Stomach (tissue), 19 donors: ENCODE results near the gene TMEM176B. TPM values are rescaled to one million over a fixed set of nuclear protein-coding genes. Genes with fewer than 3 reads are reported as not detected.

Experiments used
- DNase-seq, 2 donors: peaks; one replicate each; pipeline versions ENCODE4 v3.0.0 to v3.0.0-alpha.2; 2013 to 2019
- H3K27ac ChIP-seq, 5 donors: fragments of 200-600 bp in 4 of 5; sonication (generic) in 4 of 5; one replicate each; pipeline ENCODE4 v1.5.1; 2013 to 2019; ENCODE audit warnings: mild to moderate bottlenecking in 1 of 5, moderate library complexity in 1 of 5
- H3K27me3 ChIP-seq, 3 donors: fragments of 200-600 bp; sonication (generic); one replicate each; pipeline ENCODE4 v1.5.1; 2017 to 2019; ENCODE audit warnings: mixed run types in 1 of 3
- H3K36me3 ChIP-seq, 4 donors: fragments of 200-600 bp; sonication (generic); 1 replicate in 3 of 4; 2 replicates in 1 of 4; pipeline ENCODE4 v1.5.1; 2016 to 2019
- H3K4me1 ChIP-seq, 4 donors: fragments of 200-600 bp; sonication (generic); one replicate each; pipeline ENCODE4 v1.5.1; 2016 to 2019
- H3K4me3 ChIP-seq, 4 donors: fragments of 200-600 bp; sonication (generic) in 3 of 4; one replicate each; pipeline ENCODE4 v1.5.1; 2016 to 2019; ENCODE audit warnings: mild to moderate bottlenecking in 1 of 4
- H3K9me3 ChIP-seq, 4 donors: fragments of 200-600 bp; sonication (generic); one replicate each; pipeline ENCODE4 v1.5.1; 2016 to 2019
- EP300 ChIP-seq: sonication (generic); formaldehyde crosslinking; IDR thresholded peaks from one replicate; pipeline ENCODE4 v1.6.1; 2017; ENCODE audit warnings: antibody characterized with exemption
- POLR2A ChIP-seq, 4 donors: fragments of 450-650 bp; IDR thresholded peaks; one replicate each; pipeline ENCODE4 v1.6.1; 2016; ENCODE audit warnings: antibody characterized with exemption in 4 of 4, control low read depth in 2 of 4, mild to moderate bottlenecking in 1 of 4, moderate library complexity in 1 of 4
- POLR2AphosphoS5 ChIP-seq, 3 donors: sonication (generic); formaldehyde crosslinking; IDR thresholded peaks; one replicate each; pipeline ENCODE4 v1.6.1; 2016; ENCODE audit warnings: antibody characterized with exemption in 3 of 3
- WGBS, 5 donors: extraction: QIAGEN DNeasy Blood & Tissue Kit in 3 of 5; methylation state at CpG; one replicate each; pipeline versions ENCODE4 v1.1.5 to v1.1.7; 2013 to 2018; 5-methylcytosine and 5-hydroxymethylcytosine counted together
- intact Hi-C: fragments of 100-400 bp; cut with DNase I; formaldehyde crosslinking; loops from one replicate; pipeline ENCODE4 v1.15.1; 2023; ENCODE audit warnings: low total_unique reads
- long read RNA-seq, 10 donors: transcript quantifications; one replicate each; lab custom pipeline, GENCODE V29; 2026
- polyA plus RNA-seq, 3 donors: library from polyadenylated mRNA; stranded (reverse); fragments of 200-250 nt; gene quantifications; one replicate each; pipeline ENCODE4 v1.2.3, GENCODE V29; 2013
- total RNA-seq, 5 donors: library from RNA; depleted of rRNA; stranded (reverse); fragments of >200 nt; gene quantifications; one replicate each; pipeline versions ENCODE4 v1.1.0 to v1.2.3, GENCODE V29; 2014 to 2016
- TF ChIP-seq, protein P1 (sequence below), 7 experiments: fragments of 450-650 bp in 4 of 7; fragments of 200-600 bp in 3 of 7; sonication (generic) in 3 of 7; IDR thresholded peaks; one replicate each; pipeline ENCODE4 v1.5.1; 2016 to 2019; ENCODE audit warnings: antibody characterized with exemption in 7 of 7, control low read depth in 2 of 7, mild to moderate bottlenecking in 1 of 7
- donor health status: healthy with polysubstance abuse.
- donor health status: Bipolar disorder and iron deficiency.
- donor health status: healthy.

The TMEM176B gene
- 100 to 1,000 TPM in 1 of 5 donors, 10 to 100 TPM in 4; 59.3 to 108 (median 87.6) TPM for total RNA-seq
- 100 to 1,000 TPM in 1 of 3 donors, 10 to 100 TPM in 2; 29.4 to 157 (median 90.1) TPM for polyA plus RNA-seq
- long read RNA-seq, donor 1, transcript TMEM176B-201 (7 exons, 1,129 nt): major isoform, 15 of 115 reads
- long read RNA-seq, donor 1, partial matches to known transcripts: 94 of 115 reads
- long read RNA-seq, donor 1, other reads (novel, unspliced or antisense): 0 of 115 reads
- long read RNA-seq, donor 2, transcript TMEM176B-201 (7 exons, 1,129 nt): major isoform, 26 of 210 reads
- long read RNA-seq, donor 2, transcript TMEM176B-202 (6 exons, 1,206 nt): minor isoform, 5 of 210 reads
- long read RNA-seq, donor 2, partial matches to known transcripts: 178 of 210 reads
- long read RNA-seq, donor 2, other reads (novel, unspliced or antisense): 0 of 210 reads
- long read RNA-seq, donor 3, transcript TMEM176B-201 (7 exons, 1,129 nt): major isoform, 11 of 50 reads
- long read RNA-seq, donor 3, partial matches to known transcripts: 36 of 50 reads
- long read RNA-seq, donor 3, other reads (novel, unspliced or antisense): 0 of 50 reads
- long read RNA-seq, donor 4, partial matches to known transcripts: 6 of 11 reads
- long read RNA-seq, donor 4, other reads (novel, unspliced or antisense): 0 of 11 reads
- long read RNA-seq, donor 5, transcript TMEM176B-201 (7 exons, 1,129 nt): major isoform, 29 of 156 reads
- long read RNA-seq, donor 5, partial matches to known transcripts: 123 of 156 reads
- long read RNA-seq, donor 5, other reads (novel, unspliced or antisense): 0 of 156 reads
- long read RNA-seq, donor 6, transcript TMEM176B-201 (7 exons, 1,129 nt): major isoform, 35 of 241 reads
- long read RNA-seq, donor 6, transcript TMEM176B-202 (6 exons, 1,206 nt): minor isoform, 10 of 241 reads
- long read RNA-seq, donor 6, partial matches to known transcripts: 193 of 241 reads
- long read RNA-seq, donor 6, other reads (novel, unspliced or antisense): 0 of 241 reads
- long read RNA-seq, donor 7, transcript TMEM176B-201 (7 exons, 1,129 nt): major isoform, 28 of 42 reads
- long read RNA-seq, donor 7, partial matches to known transcripts: 11 of 42 reads
- long read RNA-seq, donor 7, other reads (novel, unspliced or antisense): 0 of 42 reads
- long read RNA-seq, donor 8, transcript TMEM176B-201 (7 exons, 1,129 nt): major isoform, 16 of 38 reads
- long read RNA-seq, donor 8, partial matches to known transcripts: 16 of 38 reads
- long read RNA-seq, donor 8, other reads (novel, unspliced or antisense): 0 of 38 reads
- long read RNA-seq, donor 9, transcript TMEM176B-201 (7 exons, 1,129 nt): major isoform, 23 of 33 reads
- long read RNA-seq, donor 9, partial matches to known transcripts: 6 of 33 reads
- long read RNA-seq, donor 9, other reads (novel, unspliced or antisense): 0 of 33 reads
- long read RNA-seq, donor 10, transcript TMEM176B-201 (7 exons, 1,129 nt): major isoform, 23 of 169 reads
- long read RNA-seq, donor 10, partial matches to known transcripts: 143 of 169 reads
- long read RNA-seq, donor 10, other reads (novel, unspliced or antisense): 0 of 169 reads

DNA sequence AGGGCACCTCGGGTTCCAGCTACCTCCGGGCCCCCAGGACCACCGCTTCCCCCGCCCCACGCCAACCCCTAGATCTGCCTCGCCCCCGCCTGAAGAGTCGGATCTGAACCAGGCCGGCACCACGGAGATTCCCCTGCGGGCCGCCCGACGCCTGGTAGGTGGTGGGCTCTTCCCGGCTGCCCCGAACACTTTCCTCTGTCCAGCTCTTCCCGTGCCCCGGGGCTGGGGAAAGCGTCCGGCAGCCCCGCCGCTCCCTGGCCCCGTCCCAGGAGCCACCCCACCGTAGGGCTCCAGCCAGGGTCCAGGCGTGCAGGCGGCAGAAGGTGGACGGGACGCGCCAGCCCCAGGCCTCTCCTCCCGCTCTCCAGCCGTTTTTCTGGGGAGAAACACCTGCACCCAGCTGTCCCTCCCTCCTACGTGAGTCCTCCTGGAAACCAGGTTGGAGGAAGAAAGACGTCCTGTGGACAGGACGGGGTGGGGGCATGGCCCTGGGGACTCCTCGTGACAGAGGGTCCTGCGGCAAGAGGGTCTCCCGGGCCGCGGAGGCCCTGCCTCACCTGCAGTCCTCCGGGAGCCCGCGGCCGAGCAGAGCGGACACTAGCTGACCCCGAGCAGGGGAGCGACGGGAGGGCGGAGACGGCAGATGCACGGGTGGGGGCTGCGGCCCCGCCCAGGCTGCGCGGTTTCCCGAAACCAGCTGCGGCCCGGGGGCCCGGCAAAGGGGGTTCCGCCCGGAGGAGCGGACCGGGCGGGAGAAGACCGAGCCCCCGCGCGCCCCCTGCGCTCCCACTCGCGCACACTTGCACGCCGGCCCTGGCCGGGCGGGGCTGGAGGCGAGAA is at the start of gene TMEM176B:
TMEM176B (minus strand) TSS at position 624 of the 840 bp plus-strand sequence. CDS start 3,795 bp downstream, outside the sequence.
- peak within 1 kb of the TSS; percentile 52 to 64 (median 55) for H3K4me3 ChIP-seq
- H3K4me1 ChIP-seq: peaks cover 10 to 32% (median 18%) of the 10 kb centered on the region in 4 donors
- peaks cover 0 to 8% (median 0%) of the 10 kb centered on the region in 4 donors for H3K9me3 ChIP-seq
- H3K27ac ChIP-seq: peak within 1 kb of the TSS; percentile 75 to 89 (median 86)
- peak in 1 of 2 donors; percentile 85 for DNase-seq
- H3K27me3 ChIP-seq: peaks cover 5 to 74% (median 23%) of the 10 kb centered on the region in 3 donors
- TF ChIP-seq POLR2AphosphoS5 (IDR thresholded peaks at IDR 0.05): peak in 1 of 3 donors; percentile 70
- TF ChIP-seq, protein P1, sequence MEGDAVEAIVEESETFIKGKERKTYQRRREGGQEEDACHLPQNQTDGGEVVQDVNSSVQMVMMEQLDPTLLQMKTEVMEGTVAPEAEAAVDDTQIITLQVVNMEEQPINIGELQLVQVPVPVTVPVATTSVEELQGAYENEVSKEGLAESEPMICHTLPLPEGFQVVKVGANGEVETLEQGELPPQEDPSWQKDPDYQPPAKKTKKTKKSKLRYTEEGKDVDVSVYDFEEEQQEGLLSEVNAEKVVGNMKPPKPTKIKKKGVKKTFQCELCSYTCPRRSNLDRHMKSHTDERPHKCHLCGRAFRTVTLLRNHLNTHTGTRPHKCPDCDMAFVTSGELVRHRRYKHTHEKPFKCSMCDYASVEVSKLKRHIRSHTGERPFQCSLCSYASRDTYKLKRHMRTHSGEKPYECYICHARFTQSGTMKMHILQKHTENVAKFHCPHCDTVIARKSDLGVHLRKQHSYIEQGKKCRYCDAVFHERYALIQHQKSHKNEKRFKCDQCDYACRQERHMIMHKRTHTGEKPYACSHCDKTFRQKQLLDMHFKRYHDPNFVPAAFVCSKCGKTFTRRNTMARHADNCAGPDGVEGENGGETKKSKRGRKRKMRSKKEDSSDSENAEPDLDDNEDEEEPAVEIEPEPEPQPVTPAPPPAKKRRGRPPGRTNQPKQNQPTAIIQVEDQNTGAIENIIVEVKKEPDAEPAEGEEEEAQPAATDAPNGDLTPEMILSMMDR (IDR thresholded peaks at IDR 0.05): no peak
- H3K36me3 ChIP-seq: peaks cover 0 to 23% (median 18%) of the 10 kb centered on the region in 4 donors
- WGBS, 5 donors: 5 to 15% (median 8%) methylated on average over 33 to 75 of the region's 75 CpGs
- intact Hi-C loops: no loop called here

DNA sequence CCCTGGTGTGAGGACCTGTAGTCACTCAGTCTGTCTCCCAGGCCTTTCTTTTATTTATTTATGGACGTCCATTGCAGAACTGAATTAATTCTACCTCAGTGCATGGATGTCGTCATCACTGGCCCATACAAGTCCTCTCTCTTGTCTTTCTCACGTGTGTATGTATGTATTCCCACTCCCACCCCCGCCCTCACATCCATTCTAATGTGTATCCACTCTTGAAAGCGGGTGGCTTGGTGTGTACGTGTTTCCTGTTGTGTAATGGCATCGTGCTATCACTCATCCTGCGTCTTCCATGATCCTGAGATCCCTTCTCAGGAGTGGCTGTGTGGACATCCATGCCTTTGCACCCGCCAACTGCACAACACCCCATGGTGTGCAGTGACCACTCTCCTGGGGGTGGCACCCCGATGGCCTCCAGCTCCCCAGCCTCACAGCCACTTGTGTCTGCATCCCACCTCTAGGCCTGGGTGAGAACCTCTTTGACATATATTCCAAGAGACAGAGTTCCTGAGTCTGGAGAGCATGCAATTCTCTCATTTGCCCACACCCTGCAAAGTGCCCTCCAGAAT is 49.1 kb upstream of the TMEM176B start:
- no peak for TF ChIP-seq POLR2AphosphoS5 (IDR thresholded peaks at IDR 0.05)
- TF ChIP-seq, protein P1 (IDR thresholded peaks at IDR 0.05): no peak
- Histone ChIP-seq H3K4me3 (no peak overlapping the region), H3K27ac (no peak overlapping the region), H3K4me1 (peaks cover 0 to 7% (median 3%) of the 10 kb centered on the region in 4 donors), H3K36me3 (no peaks in the 10 kb centered on the region), H3K27me3 (peaks cover 0 to 28% (median 0%) of the 10 kb centered on the region in 3 donors), H3K9me3 (no peaks in the 10 kb centered on the region)
- 77 to 89% (median 85%) methylated on average over 10 of the region's 10 CpGs for WGBS, 5 donors
- intact Hi-C loops: no loop called here
- DNase-seq: no peak

DNA sequence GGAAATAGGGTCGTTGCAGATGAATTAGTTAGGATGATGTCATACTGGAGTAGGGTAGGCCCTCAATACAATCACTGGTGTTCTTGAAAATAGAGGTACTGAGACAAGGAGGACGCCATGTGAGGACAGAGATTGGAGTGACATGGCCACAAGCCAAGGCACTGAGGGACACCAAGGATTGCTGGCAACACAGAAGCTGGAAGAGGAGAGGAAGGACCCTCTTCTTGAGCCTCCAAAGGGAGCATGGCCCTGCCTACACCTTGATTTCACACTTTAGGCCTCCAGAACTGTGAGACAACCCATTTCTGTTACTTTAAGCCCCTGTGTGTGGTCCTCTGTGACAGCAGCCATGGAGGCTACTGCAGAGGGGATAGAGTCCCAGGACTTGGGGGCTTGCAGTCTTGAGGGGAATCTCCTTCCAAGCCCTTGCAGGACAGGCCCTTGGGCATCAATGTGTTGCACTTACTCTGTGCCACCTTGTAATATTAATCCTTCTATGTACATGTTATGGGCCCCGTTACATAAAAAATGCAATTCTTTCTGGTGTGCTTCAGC is 48.5 kb upstream of the TMEM176B start:
- Histone ChIP-seq H3K4me3 (no peak overlapping the region), H3K27me3 (peaks cover 0 to 28% (median 0%) of the 10 kb centered on the region in 3 donors), H3K27ac (no peak overlapping the region), H3K36me3 (no peaks in the 10 kb centered on the region), H3K4me1 (peaks cover 0 to 7% (median 3%) of the 10 kb centered on the region in 4 donors), H3K9me3 (no peaks in the 10 kb centered on the region)
- WGBS, 5 donors: 63 to 79% (median 74%) methylated on average over 3 of the region's 3 CpGs
- TF ChIP-seq POLR2A (IDR thresholded peaks at IDR 0.05) (no peak), POLR2AphosphoS5 (IDR thresholded peaks at IDR 0.05) (no peak), EP300 (no peak)
- TF ChIP-seq, protein P1 (IDR thresholded peaks at IDR 0.05): no peak
- DNase-seq: no peak
- intact Hi-C loops: no loop called here
